HepG2 (cell line): ENCODE data around the gene FRK. TPM values are rescaled to one million over a fixed set of nuclear protein-coding genes. Genes with fewer than 3 reads are reported as not detected.

Experiments used
- ARID3A ChIP-seq: IDR thresholded peaks from 2 replicates; pipeline ENCODE4 v1.6.1; 2012; ENCODE audit warnings: low read depth, low read length, improper control_type of control experiment
- CREB1 ChIP-seq, 2 experiments: fragments of 450-650 bp in 1 of 2; IDR thresholded peaks; 2 replicates each; pipeline ENCODE4 v1.6.1; 2016 to 2017; ENCODE audit warnings: control low read depth in 1 of 2, mild to moderate bottlenecking in 1 of 2, missing compliant biosample characterization in 1 of 2, missing genetic modification characterization in 1 of 2
- HHEX ChIP-seq: IDR thresholded peaks from 2 replicates; pipeline ENCODE4 v1.6.1; 2016; ENCODE audit warnings: control low read depth
- KMT2A ChIP-seq: sonication (generic); formaldehyde crosslinking; IDR thresholded peaks from 2 replicates; pipeline ENCODE4 v1.4.0; 2020; ENCODE audit warnings: missing genetic modification reagents
- SAP130 ChIP-seq: IDR thresholded peaks from 2 replicates; pipeline ENCODE4 v1.6.1; 2016; ENCODE audit warnings: low read depth
- SATB2 ChIP-seq: sonication (generic); formaldehyde crosslinking; IDR thresholded peaks from 2 replicates; pipeline ENCODE4 v1.5.0; 2020; ENCODE audit warnings: missing genetic modification reagents
- SOX5 ChIP-seq: IDR thresholded peaks from 2 replicates; pipeline ENCODE4 v1.6.1; 2016; ENCODE audit warnings: borderline replicate concordance
- SRF ChIP-seq: IDR thresholded peaks from 2 replicates; pipeline ENCODE4 v1.6.1; 2011; ENCODE audit warnings: mild to moderate bottlenecking, low read depth, low read length, moderate library complexity
- SUZ12 ChIP-seq: fragments of 150-350 bp; IDR thresholded peaks from 2 replicates; pipeline ENCODE4 v1.6.1; 2014; ENCODE audit warnings: low read depth, low read length
- TEAD3 ChIP-seq: optimal IDR thresholded peaks from 2 replicates; pipeline ENCODE3; 2016; ENCODE audit warnings: borderline replicate concordance
- ZGPAT ChIP-seq: IDR thresholded peaks from 2 replicates; pipeline ENCODE4 v1.6.1; 2016; ENCODE audit warnings: mild to moderate bottlenecking
- ZNF136 ChIP-seq: sonication (generic); formaldehyde crosslinking; IDR thresholded peaks from 2 replicates; pipeline ENCODE4 v1.8.1; 2022; ENCODE audit warnings: low read depth, mild to moderate bottlenecking, moderate library complexity, missing genetic modification reagents
- ZNF639 ChIP-seq: conservative IDR thresholded peaks from 2 replicates; pipeline ENCODE4 v1.6.1; 2018; ENCODE audit warnings: missing genetic modification reagents
- ZNF644 ChIP-seq: IDR thresholded peaks from 2 replicates; pipeline ENCODE4 v1.6.1; 2016; ENCODE audit warnings: low read depth
- ZNF75D ChIP-seq: sonication (generic); formaldehyde crosslinking; IDR thresholded peaks from 2 replicates; pipeline ENCODE4 v1.8.1; 2023; ENCODE audit warnings: missing genetic modification reagents, mild to moderate bottlenecking, borderline replicate concordance
- polyA plus RNA-seq, 8 experiments: library from polyadenylated mRNA; depleted of rRNA in 3 of 8; stranded (reverse) in 7 of 8; unstranded in 1 of 8; fragments of >200 nt; fragmentation: Illumina TruSeq in 4 of 8; extraction: Trizol in 4 of 8; gene quantifications; 2 replicates each; pipeline versions ENCODE4 v1.2.1 to v1.2.3, GENCODE V29; 2011 to 2016; ENCODE audit warnings: low read depth in 4 of 8, missing spikeins in 1 of 8, mixed read lengths in 1 of 8; ENCODE audit not compliant: insufficient read depth in 1 of 8
- total RNA-seq, 5 experiments: library from RNA; depleted of rRNA; stranded (reverse); fragments of >200 nt; fragmentation: Illumina TruSeq; extraction: Trizol; gene quantifications; 2 replicates each; pipeline ENCODE4 v1.2.3, GENCODE V29; 2016; ENCODE audit warnings: low read depth in 1 of 5
- TF ChIP-seq, protein P1 (sequence below), 2 experiments: sonication (generic) in 1 of 2; formaldehyde crosslinking in 1 of 2; IDR thresholded peaks; 2 replicates each; pipeline versions ENCODE4 v1.6.1 to v1.9.0; 2014 to 2022; ENCODE audit warnings: antibody characterized with exemption in 1 of 2, borderline replicate concordance in 1 of 2, inconsistent platforms in 1 of 2, low read depth in 1 of 2, missing genetic modification reagents in 1 of 2
- TF ChIP-seq, protein P2 (sequence below): sonication (generic); formaldehyde crosslinking; IDR thresholded peaks from 2 replicates; pipeline ENCODE4 v1.4.0; 2020; ENCODE audit warnings: mild to moderate bottlenecking, missing genetic modification reagents

Gene FRK
- total and polyA plus RNA-seq, 2 of the 13 experiments (the other 11 are each of a cell fraction or from before 2014, with no cell fraction given): 1.3 to 2.9 TPM

GRCh38 chr6:115982453-115982852 is 78.2 kb downstream of the FRK start (continued):
- TF ChIP-seq, protein P1, sequence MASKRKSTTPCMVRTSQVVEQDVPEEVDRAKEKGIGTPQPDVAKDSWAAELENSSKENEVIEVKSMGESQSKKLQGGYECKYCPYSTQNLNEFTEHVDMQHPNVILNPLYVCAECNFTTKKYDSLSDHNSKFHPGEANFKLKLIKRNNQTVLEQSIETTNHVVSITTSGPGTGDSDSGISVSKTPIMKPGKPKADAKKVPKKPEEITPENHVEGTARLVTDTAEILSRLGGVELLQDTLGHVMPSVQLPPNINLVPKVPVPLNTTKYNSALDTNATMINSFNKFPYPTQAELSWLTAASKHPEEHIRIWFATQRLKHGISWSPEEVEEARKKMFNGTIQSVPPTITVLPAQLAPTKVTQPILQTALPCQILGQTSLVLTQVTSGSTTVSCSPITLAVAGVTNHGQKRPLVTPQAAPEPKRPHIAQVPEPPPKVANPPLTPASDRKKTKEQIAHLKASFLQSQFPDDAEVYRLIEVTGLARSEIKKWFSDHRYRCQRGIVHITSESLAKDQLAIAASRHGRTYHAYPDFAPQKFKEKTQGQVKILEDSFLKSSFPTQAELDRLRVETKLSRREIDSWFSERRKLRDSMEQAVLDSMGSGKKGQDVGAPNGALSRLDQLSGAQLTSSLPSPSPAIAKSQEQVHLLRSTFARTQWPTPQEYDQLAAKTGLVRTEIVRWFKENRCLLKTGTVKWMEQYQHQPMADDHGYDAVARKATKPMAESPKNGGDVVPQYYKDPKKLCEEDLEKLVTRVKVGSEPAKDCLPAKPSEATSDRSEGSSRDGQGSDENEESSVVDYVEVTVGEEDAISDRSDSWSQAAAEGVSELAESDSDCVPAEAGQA (IDR thresholded peaks at IDR 0.05; ENCODE audit: low read depth): no peak
- TF ChIP-seq, protein P1 (CRISPR knock-in tag; IDR thresholded peaks at IDR 0.05; ENCODE audit: borderline replicate concordance): no peak
- TF ChIP-seq ZNF136 (CRISPR knock-in tag) (no peak), ZGPAT (CRISPR knock-in tag) (0 out of 2 replicates have a peak, but pooled peaks have one; percentile 24), TEAD3 (CRISPR knock-in tag) (peak; percentile 83), SUZ12 (no peak), ZNF75D (no peak), KMT2A (CRISPR knock-in tag) (no peak), SATB2 (CRISPR knock-in tag) (no peak), ZNF639 (no peak), SRF (no peak), HHEX (CRISPR knock-in tag) (peak; percentile 60), SAP130 (CRISPR knock-in tag) (peak; percentile 38), CREB1 (IDR thresholded peaks at IDR 0.05) (no peak), CREB1 (CRISPR knock-in tag; IDR thresholded peaks at IDR 0.05) (peak; percentile 30; the same call in 1 of the 2 replicates), ARID3A (peak; percentile 67), ZNF644 (peak; percentile 94), SOX5 (CRISPR knock-in tag) (peak; percentile 23; the same call in 1 of the 2 replicates)
- TF ChIP-seq, protein P2, sequence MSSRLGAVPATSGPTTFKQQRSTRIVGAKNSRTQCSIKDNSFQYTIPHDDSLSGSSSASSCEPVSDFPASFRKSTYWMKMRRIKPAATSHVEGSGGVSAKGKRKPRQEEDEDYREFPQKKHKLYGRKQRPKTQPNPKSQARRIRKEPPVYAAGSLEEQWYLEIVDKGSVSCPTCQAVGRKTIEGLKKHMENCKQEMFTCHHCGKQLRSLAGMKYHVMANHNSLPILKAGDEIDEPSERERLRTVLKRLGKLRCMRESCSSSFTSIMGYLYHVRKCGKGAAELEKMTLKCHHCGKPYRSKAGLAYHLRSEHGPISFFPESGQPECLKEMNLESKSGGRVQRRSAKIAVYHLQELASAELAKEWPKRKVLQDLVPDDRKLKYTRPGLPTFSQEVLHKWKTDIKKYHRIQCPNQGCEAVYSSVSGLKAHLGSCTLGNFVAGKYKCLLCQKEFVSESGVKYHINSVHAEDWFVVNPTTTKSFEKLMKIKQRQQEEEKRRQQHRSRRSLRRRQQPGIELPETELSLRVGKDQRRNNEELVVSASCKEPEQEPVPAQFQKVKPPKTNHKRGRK (CRISPR knock-in tag): no peak
